ENCODE results near the gene MEAK7.
"Not testable (repeated sequence)": the region's sequence is repeated elsewhere in the genome, so short reads cannot be mapped to it uniquely, and the experiment has no call there.

MEAK7 gene

DNA sequence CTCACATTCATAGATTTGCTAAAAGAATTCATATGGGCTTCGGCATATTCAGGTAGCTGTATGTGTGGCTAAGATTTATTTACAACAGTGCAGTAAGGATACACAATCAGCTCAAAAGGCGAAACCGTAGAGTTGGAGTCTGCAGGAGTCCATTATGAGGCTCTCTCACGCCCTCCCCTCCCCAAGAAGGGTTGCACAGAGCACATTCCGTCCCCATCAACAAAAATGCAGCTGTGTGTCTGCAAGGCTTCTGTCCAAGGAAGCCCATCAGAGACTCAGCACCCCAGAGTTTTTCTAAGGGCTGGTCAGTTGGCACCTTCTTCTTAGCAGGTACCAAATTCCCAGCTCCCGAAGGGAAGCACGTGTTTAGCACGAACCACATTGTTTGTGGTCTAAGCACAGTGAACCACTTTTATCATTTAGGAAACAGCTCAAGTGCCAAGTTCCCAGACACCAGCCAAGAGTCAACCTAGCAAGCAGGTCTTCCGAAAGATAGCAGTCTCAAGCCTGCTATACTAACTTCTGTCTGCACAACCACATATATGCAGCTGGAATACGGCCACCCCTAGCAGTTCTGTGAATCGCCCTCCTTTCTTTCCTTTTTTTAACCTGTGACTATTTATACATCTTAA lies 28.5 kb upstream of the MEAK7 start:
- no peak for FAIRE-seq

DNA sequence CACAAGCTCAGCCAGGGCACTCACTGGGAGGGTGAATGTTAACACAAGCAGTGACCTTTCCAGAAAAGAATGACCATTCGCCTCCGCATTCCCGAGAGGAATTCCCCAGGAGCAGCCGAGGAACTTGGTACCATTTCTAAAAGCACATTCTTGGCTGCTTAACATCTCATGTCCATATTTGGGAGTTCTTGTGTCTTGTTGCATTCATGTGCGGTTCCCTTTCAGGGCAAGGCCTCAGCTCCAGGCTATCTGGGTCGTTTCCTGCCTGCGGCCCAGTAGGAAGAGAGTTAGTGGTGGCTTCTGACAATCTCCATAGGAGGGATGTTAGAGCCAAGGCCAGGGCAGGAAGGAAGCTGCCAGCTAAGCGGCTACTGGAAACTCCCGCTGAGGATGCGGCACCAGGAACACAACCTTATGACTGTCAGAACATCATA lies 27.8 kb upstream of the MEAK7 start:
- no peak for FAIRE-seq

DNA sequence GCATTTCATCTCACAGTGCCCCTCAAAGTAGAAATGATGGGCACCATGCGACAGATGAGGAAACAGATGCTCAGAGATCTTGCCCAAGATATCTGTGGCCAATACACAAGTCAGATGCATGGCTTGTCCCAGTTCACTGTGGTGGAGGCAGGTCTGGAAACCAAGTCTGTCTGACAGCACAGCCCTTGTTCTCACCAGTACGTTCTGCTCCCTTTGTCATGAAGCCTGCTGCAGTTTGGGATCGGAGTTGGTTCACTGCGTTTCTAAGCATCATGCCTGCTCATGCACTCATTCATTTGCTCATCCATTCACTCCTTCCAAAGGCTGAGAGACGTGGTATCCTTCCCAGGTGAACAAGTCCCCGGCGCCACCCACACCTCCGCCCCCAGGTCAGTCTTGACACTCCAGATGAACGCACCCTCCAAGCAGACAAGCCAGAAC lies 27.2 kb upstream of the MEAK7 start:
- no peak for FAIRE-seq

DNA sequence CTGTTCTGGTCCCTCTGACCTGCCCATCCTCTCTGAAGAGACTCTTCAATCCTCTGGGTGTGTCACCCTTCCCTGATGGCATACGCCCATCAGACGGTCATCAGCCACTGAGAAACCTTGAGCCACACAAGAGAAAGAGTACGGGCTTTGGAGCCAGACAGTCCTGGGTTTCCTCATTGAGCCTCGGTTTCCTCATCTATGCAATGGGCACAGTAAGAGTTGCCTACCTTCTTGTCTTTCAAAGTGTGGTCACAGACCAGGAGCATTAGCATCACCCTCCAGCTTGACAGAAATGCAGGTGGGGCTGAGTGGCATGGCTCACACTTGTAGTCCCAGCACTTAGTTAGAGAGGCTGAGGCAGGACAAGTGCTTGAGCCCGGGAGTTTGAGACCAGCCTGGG lies 26.1 kb upstream of the MEAK7 start:
- no peak for FAIRE-seq

DNA sequence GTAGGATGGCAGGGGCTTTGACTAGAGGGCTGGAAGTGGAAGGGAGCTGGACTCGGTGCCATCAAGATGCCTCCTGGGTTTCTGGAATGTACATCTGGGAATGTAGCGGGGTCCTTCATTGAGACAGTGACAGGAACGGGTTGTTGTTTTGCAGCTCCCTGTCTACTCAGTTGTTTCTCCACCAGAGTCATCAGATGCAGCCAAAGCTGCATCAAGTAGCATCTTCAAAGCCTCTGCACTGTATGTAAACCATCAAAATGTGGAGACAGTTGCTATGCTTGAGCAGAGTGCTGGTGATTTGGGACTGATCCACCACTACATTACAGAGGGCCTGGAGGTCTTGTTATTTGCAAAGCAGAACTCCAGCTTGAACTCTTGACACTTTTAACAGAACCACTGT lies 25.1 kb upstream of the MEAK7 start:
- no peak for FAIRE-seq

DNA sequence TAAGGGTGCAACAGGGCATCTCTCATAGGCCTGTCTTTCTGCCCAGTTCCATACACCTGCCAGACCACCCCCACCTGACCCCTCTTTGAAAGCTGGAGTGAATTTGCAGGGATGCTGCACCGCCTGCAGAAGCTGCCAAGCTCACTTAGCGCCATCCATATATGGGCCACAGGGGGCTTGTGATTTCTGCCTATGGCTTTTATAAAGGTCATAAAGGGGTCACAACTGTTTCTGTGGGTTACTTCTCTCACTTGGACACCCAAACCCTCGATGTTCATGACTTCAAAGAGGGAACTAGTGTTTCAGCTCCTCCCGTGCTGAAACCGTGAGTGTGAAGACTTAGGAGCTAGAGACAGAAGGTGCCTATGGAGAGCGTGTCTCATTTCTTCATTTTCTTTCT lies 23.9 kb upstream of the MEAK7 start:
- no peak for FAIRE-seq

DNA sequence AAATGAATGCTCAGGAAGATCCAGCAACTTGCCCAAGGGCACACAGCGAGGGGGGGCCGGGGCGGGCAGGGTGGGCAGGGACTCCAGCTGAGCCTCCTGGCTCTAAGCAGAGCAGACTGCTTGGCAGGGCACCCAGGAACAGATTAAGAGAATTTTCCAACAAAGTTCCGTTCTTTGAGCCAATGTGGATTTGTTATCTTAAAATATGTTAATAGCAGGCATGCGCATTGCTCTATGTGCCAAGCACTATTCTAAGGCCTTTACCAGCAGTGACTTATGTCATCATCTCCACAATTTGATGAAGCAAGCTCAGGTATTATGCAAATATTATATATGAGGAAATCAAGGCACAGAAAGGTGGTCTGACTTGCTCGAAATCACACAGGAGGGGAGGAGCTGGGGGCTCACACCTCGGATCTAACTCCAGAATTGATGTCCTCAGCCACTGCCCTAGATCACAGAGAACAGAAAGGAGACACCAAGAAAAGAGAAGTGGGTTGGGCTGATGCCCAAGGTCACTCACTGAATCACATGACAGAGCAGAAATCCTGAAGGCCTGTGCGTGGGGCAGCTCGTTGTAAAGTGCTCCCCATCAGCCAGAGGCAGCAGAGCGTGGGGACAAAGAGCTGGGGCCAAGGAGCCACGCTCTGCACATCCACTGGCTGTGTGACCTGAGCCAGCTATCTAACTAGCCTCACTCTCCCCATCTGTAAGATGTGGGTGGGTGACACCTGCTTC lies 23.2 kb upstream of the MEAK7 start:
- no peak for FAIRE-seq

DNA sequence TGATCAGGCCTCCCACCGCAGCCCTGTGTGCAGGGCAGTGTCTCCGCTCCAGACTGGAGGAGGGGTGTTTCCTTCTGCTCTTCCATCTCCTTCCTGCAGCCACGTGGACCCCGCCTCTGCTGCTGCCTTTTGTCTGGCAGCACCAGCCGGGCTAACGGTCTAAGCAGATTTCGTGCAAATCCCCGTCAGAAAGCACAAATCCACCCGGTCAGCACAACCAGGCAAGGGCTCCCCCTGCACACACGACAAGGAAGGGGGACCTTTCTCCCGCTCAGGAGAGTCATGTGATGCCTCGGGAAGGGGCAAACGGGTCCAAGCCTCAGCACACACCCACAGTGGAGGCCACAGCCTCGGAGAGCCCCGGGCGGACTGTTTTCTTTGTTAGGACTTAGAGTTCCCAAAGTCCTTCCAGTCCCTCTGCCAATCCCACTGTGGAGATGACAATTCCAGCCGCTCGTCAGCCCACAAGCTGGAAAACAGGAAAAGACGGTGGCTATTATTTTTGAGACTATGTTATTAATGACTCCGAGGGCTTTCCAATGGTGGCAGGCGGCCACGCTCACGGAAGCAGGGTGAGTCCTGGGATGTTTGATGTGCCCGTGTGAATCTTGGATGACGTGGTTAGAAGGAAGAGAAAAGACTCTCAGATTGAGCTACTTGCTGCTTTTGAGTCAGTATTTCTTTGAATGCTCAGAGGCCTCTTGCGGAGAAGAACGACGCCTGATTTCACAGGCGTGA lies 22.5 kb upstream of the MEAK7 start:
- FAIRE-seq = no peak

DNA sequence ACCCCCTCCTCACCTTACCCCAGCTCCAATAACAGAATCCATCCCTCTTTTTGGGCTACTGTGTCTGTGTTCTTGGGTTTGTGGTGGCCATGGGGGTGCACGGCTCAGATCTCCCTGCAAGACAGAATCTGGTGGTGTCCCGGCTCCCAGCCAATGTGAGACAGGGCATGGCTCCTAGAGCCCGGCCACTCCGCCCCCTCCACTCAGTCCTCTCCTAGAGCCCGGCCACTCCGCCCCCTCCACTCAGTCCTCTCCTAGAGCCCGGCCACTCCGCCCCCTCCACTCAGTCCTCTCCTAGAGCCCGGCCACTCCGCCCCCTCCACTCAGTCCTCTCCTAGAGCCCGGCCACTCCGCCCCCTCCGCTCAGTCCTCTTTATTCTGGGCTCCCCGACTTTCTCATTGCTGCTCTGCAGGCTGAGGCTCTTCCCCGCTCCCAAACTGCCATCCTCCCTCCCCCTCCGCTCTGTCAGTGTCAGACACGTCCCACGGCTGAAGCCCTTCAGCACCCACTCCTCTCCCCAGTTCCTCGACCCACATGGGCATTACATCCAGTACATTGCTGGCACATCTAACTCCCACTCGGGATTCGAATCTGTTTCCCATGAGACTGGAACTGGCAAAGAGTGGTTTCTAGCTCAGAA lies 20.6 kb upstream of the MEAK7 start:
- FAIRE-seq = not testable (repeated sequence)

DNA sequence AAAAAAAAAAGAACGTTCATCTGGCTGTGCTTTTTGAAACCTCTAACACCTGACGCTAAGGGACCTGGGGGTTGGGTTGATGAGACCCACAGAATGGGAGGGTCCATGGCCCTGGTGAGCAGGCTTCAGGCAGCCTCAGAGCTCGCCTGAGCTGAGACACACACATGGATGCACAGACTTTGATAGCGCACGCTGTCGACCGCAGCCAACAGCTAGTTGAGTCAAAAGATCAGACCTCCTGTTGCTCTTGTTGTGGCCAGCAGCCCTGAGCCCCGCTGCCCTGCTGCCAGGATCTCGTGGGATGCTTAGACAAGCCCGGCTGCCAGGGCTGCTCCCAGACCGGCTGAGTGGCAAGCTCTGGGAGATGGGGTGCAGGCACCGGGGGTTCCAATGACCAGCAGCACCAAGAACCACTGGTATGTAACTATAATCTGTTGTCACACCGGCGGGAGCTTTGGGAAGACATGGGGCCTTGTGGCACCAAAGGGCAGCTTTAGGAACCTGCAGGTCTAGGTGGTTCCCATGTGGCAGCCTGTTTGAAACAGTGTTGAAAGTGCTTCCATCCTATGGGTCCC lies 20.0 kb upstream of the MEAK7 start:
- FAIRE-seq = no peak

DNA sequence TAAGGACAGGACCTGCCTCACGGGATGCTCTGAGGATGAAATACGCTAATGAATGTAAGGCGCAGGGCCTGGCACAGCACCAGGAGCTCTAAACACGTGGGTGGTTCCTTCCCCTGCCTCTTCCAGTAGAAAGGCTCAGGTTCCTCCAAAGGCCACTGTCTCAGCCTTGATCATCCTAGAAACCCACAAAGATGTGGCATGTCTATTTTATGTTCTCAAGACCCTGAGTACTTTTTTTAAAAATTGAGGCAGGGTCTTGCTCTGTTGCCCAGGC lies 17.0 kb upstream of the MEAK7 start:
- FAIRE-seq = no peak

DNA sequence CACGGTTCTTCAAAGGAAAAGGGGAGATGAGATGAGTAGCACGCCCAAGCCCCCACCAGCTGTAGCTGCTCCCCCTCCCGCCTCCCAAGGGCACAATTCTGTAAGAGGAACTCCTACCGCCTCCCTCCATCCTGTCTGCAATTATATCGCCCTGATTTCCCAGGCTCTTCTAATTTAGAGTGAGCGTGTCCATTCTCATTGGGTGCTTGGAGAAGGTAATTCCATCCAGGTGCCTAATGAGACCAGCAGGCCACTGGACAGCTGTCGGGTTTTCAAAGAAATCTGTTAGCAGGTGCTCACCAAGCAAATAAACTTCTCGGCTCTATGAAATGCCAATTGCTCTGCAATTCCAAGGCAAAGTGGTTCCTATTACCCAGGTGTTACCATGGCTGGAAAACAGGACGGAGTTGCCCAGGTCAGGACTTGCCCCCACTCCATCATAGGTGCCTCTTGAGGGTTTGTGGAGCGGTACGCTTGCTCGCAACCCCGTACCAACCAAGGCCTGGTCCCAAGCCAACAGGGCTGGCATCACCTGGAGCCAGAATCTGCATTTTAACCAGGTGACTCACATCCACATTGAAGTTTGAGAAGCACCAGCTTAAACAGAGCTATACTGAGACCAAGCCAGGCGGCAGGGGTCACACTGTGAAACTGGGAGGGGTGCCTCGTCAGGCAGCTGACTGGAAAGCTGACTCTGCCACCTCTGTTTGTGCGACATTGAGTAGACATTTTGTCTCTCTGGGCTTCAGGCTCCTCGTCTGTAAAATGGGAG lies 16.5 kb upstream of the MEAK7 start:
- FAIRE-seq = no peak

DNA sequence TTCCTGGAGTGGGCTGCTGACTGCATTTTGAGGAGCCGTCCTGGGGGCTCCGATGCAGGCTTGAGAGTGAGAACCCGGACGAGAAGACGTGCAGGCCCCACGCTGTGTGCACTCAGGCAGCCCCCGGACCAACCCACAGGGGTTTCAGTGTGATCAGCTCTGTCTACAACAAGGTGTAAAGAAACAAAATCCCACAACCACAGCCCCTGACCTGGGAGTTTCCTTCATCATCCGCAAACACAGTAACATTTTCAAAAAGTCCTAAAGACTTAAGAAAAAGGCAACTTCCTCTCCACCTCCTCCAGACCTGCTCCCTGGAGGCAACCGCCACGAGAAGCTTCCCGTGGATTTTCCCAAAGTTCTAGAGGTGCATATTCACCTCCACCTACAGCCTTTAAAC lies 15.4 kb upstream of the MEAK7 start:
- no peak for FAIRE-seq

DNA sequence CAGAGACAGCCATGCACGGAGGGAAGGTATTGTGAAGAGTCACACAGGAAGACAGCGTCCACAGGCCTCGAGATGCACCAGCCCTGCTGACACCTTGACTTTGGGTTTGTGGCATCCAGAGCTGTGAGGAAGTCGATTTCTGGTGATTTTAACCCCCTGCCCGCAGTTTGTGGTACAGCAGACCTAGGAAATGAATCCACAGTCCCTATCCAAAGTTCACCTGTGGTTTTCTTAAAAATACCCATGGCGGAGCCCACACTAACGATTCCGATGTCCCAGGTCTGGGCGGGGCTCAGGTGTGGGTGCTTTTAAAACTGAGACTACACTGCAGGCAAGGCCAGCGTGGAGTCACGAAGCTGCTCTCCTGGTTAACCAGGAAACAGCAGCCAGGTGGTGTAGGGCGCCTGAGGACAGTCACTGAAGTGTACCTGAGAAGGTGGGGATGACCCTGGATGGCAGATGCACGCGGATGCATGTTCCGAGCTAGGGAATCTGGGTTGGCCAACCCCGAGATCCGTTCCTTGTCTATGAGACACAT lies 14.4 kb upstream of the MEAK7 start:
- FAIRE-seq = no peak

DNA sequence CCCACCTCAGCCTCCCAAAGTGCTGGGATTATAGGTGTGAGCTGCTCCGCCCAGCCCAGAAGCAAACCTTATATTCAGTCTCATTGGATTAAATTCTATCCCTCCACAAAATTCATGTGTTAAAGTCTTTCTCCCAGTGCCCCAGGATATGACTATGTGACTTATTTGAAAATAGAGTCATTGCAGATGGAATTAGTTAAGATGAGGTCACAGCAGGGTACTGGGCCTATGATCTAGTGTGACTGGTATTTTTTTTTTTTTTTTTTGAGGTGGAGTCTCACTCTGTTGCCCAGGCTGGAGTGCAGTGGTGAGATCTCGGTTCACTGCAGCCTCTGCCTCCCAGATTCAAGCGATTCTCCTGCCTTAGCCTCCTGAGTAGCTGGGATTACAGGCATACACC lies 13.8 kb upstream of the MEAK7 start:
- not testable (repeated sequence) for FAIRE-seq

DNA sequence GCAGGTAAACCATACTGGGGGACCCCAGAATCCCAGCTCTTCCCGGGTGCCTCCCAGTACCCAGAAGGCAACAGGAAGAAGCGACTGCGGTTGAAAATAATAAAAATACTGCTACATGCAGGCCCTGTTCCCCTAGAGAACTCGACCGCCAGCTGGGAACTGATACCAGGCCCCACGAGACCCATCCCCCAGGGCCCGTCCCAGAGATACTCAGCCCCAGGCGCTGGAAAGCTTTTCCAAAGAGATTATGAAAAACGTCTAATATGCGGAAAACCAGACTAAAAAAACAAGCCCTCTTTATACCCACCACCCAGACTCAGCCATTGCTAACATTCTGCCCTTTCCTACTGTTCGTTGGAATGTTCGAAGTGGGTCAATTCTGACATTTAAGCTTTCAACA lies 12.9 kb upstream of the MEAK7 start:
- FAIRE-seq = no peak

DNA sequence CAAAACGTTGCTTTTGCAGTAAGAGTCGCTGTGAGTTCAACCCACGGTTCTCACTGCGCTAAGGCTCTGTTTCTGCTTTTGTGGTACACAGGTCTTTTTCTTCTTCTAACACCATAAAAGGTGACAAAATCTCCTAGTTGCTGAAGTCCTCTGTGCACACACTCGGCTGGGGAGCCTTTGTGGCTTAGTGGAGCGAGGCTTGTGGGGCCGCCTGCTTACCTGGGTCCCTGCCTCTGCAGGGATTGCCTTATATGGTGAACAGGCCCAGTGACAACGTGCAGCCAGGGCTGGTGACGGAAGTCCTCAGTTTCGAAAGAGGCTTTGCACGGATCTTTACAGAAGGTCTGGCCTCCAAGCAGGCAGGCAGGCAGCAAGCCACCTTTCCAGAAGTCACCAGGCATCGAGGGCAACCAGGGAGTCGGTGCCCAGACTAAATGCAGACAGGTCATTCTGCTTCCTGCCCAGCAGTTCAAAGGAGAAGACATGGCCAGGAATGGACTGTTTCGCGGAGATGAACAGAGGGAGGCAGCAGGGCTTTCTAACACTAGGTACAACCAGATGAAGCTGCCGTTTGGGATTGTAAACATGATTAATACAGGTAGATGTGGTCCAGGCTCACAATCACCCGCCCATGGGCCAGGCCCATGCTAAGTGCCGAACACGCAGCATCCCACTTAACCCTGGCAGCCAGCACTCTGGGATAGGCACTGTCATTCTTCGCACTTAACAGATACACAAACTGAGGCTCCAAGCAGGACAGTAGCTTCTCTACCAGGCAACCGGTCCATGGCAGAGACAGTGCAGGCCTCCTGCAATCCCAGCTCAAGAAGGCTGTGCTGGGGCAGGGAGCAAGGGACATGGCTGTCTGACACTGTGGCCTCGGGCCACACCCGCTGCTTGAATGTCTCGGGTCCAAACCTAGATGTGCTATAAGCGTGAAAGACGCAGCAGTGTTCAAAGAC lies 10.7 kb upstream of the MEAK7 start:
- FAIRE-seq = no peak

DNA sequence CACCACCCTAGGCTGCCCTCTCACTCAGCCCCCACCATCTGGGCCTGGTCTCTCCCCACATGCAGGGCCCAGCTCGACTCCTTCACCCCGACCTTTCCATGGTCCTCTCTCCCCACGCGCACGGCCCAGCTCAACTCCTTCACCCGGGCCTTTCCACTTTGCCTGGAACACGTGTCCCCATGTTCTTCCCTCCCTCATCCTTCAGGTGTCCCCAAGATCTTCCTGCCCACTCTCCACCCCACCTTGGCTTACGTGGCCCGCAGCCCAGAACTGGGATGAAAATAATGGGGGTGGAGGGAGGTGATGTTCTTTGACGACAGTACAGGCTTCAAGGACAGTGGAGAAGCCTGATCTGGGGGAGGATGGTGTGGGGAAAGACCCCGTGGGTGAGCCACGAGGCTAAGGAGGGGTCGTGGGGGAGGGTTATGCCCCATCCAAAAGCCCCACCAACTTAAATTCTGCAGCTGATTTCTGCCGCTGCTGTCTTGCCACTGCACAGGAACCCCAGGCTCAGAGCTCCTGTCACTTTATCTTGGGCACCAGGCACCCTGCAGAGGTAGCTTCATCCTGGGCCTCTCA lies 9.9 kb upstream of the MEAK7 start:
- FAIRE-seq = no peak

DNA sequence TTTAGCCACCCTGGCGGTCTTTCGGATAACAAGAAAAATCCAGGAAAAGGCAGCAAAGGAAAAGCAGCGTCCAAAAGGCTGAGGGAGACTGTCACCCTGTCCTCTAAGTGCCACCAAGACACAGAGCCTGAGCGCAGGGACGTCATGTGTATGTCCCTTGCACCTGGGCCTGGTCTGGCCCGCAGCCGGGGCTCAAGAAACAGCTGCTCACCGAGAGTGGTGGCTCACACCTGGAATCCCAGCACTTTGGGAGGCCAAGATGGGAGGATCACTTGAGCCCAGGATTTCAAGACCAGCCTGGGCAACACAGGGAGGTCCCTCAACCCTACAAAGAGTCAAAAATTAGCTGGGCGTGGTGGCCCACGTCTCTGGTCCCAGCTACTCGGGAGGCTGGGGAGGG lies 9.2 kb upstream of the MEAK7 start:
- no peak for FAIRE-seq

DNA sequence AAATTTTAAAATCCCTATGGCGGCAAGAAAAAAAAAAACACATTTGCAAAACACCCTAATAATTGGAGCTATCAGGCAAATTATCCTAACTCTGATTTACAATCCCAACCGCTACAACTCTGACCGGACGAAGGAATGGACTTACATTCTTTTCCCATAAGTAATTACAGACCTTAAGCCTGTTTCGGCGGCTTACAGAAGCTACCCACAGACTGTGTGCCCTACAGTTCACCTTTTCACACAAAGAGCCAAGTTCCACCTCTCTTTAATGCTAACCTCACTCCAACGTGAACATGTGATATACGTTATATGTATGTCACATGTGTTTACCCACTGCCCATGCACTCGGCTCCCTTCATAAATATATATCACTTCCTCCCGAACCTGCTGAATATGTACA lies 8.7 kb upstream of the MEAK7 start:
- FAIRE-seq = no peak

DNA sequence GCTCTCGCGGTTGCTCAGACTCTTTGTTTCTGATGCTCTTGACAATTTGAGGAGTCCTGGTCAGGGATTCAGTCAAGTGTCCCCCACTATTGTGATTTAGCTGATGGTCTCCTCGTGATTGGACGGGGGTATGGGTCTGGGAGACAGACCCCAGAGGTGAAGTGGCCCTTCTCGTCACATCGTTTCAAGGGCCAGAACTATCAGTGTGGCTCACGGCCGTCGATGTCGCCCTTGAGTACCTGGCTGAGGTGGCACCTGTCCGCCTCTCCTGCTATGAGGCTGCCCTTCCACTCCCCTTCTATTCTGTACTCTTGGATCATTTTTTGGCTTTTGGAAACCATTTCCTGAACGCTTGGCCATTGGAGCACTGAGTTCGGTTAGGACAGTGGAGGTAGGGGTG lies 7.4 kb upstream of the MEAK7 start:
- no peak for FAIRE-seq

Measured in endometrium (tissue), 2 donors.